HG02981 (cell line): ENCODE data around the gene CEMP1.
"Not testable (repeated sequence)": the region's sequence is repeated elsewhere in the genome, so short reads cannot be mapped to it uniquely, and the experiment has no call there.

Experiments
- ATAC-seq: cut with Tn5 transposase; IDR thresholded peaks from one replicate; pipeline ENCODE4 v1.9.1; 2021; ENCODE audit warnings: mild to moderate bottlenecking, moderate library complexity; ENCODE audit not compliant: unreplicated experiment

CEMP1 gene

DNA sequence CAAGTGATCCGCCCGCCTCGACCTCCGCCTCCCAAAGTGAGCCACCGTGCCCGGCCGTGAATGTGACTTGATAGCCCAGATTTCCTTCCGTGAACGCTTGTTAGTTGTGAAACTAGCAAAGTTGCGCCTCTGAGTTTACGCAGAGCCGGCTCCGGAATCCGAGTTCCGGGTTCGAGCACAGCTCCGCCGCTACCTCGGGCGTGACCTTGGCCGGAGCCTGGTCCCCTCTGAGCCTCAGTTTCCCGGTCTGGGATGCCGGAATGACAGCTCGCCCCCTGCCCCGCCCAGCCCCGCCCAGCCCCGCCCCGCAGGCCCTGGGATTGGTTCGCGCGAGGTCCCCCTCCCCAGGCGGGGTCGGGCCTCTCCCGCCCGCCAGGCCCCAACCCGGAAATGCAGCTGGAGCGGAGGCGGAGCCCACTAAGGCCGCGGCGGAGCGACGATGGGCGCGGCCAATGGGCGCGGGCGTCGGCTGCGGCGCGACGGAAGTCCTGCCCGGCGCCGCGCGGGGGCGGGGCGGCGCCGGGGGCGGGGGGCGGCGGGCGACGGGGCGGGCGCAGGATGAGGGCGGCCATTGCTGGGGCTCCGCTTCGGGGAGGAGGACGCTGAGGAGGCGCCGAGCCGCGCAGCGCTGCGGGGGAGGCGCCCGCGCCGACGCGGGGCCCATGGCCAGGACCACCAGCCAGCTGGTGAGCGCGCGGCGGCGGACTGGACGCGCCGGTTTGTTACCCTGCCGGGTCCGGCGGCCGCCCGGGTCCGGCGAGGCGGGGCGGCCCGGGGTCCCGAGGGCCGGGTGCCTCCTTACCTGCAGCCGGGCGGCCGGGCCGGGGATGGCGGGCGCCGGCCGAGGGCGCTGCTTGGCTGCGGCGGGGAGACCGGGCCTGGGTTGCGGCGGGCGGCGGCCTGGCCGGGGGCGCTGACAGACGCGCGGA is 6.5 kb upstream of the CEMP1 start, which contains the start of gene PDPK1:
Gene PDPK1 (plus strand): TSS at position 571 of the 929 bp plus-strand sequence. CDS start 92 bp downstream, at position 663.
- peak; percentile 67 for ATAC-seq

DNA sequence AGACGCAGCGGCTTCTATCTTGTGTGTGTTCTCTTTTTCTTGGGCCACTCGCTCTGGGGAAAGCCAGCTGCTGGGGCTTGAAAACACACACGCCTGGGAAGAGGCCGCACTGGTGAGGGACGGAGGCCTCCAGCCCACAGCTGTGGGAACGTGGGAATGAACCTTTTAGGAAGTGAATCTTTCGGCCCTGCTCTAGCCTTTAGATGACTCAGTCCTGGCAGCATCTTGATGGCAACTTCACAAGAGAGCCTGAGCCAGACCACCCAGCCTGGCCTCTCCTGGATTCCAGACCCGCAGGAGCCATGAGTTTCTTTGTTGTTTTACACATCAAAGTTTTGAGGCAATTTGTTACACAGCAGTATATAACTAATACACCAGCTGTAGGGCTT is 4.4 kb upstream of the CEMP1 start:
- no peak for ATAC-seq

- ATAC-seq, result not testable (repeated sequence)
Measured at GRCh38 chr16:2534335-2534734, 3.1 kb upstream of the CEMP1 start.

GRCh38 chr16:2533912-2534311 is 2.7 kb upstream of the CEMP1 start:
- ATAC-seq, result no peak

GRCh38 chr16:2533142-2533755 is 2.0 kb upstream of the CEMP1 start:
- ATAC-seq, result not testable (repeated sequence)

GRCh38 chr16:2532494-2533141 is 1.4 kb upstream of the CEMP1 start:
- ATAC-seq, result no peak

GRCh38 chr16:2531696-2532493 is 687 bp upstream of the CEMP1 start:
- peak; percentile 79 for ATAC-seq

DNA sequence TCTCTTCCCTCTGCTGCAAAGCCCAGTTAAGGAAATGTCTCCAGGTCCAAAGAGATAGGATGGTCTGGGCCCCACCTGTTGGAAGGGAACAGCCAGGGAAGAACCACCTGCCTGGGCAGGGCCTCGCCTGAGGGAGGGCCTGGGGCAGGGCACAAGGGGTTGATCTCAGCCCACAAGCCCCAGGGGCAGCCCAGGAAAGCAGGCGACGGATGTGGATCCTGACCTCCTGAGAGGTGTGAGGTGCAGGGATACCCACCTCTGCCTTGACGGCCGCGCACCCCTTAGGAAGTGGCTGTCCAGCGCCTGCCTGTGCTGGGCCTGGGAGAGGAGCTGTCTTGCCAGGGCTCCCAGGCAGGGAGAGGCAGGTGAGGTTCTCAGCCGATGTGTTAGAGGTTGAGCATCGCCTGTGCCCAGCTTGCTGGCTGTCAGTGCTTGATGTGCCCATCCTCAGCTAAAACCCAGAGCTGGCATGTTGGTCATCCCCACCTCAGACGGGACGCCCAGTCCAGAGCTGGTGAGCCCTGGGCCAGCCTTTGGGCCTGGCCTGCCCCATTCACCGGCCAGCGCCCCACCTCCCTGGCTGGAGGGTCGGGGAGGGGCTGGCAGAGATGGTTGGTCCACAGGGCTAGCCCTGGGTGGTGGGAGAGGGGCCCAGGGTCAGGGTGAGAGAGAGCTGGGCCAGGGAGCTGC is 434 bp downstream of the CEMP1 start:
- no peak for ATAC-seq

DNA sequence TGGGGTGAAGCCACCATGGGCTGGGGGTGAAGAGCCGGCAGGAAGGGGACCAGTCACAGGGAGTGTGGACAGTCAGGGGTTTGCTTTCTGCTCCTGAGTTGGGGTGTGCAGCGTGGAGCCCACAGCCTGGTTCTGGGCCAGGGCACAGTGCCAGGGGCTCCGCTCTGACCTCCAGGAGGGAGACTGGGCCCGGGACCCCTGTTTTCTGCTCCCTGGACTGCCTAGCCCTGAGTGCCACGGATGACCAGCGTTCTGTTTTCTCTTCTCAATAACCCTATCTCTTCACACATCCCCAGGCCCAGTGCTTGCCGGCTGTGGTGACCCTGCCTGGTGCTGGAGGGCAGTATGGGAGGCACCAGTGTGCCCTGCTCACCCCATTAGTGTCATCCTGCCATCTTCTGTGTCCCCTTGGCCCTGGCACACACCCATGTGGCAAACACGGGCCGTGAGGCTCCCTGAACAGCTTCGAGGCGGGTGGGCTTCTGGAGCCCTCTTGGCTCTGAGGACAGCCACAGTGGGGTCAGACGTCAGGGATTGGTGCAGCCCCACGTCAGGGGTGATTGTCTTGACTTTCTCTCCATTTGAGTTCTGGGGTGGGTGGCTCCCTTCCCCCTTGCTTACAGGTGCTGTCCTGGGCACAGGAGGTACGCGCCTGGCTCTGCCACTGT is 1.1 kb downstream of the CEMP1 start:
- no peak for ATAC-seq

- ATAC-seq, result no peak
Measured at GRCh38 chr16:2529061-2529931, 1.9 kb downstream of the CEMP1 start.

- no peak for ATAC-seq
Measured at GRCh38 chr16:2528161-2529060, 2.8 kb downstream of the CEMP1 start.

DNA sequence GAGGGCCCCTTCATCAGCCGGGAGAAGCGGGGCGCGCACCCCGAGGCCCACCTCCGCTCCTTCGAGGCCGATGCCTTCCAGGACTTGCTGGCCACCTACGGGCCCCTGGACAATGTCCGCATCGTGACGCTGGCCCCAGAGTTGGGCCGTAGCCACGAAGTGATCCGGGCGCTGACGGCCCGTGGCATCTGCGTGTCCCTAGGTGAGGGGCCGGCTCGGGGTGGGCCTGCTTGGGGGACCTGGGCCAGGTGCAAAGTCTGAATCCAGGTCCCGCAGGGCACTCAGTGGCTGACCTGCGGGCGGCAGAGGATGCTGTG is 3.5 kb downstream of the CEMP1 start:
- no peak for ATAC-seq

DNA sequence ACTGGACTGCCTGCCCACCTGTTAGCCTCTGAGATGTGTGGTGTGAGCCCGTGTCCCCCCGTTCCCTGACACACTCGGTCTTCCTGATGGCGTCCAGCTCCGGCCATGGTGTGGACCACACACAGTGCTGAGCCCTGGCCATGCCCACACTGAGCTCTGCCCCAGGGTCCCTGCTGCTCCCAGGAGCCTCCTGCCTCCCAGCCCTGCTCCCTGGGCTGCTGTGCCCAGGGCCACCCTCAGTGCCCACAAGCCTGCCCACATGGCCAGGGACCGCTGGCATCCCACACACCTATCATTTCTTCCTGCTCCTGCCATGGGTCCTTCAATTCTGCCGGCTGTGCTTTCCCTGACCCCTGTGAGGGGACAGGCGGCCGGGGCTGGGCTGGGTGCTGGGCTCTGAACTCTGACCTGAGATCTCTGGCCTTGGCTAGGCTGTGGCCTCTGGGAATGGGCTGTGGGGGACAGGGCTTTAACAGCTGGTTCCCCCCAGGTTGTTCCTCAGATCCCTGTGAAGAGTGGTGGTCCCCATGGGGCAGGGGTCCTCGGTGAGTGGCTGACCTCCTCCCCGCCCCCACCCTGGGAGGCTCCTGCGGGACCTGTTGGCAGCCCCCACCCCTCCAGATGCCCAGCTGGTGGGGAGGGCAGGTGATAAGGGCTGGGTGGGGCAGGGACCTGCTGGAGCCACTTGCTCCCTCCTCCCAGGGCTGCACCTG is 4.0 kb downstream of the CEMP1 start:
- no peak for ATAC-seq

DNA sequence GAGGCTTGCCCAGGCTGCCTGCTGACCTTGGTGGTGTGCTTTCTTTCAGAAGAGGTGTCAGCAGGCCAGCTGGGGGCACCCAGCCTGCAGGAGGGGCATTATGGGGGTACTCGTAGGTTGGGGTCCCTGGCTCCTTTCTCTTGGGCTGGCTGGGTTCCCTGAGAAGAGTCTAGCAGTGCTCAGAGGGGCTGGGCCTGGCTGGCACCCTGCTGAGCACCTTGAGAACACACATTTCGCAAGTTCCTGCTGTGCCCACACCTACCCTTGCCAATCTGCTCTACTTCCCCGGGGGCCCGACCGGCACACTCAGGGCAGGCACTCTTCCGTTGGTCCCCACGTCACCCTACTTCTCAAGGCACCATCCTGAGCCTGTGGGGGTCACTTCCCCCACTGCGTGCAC is 5.1 kb downstream of the CEMP1 start:
- ATAC-seq, result no peak

- ATAC-seq, result no peak
Measured at GRCh38 chr16:2524339-2524938, 6.8 kb downstream of the CEMP1 start.

DNA sequence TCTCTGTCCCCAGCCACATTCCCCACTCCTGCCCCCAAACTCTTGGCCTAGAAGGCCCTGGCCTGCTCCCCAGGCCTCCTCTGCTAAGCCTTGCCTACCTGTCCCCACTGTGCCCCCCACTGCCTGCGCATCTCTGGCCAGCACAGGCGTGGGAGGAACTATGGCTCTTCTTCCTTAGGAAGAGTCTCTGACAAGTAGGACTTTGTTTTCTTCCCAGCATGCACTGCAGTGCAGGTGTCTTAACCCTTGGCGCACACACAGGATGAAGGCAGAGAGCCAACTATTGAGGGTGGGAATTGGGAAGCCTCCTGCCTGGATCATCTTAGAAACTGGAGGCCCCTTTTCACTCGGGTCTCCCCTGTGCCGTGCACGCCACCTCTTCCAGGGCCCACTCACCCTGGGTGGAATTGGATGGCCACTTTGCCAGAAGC is 7.4 kb downstream of the CEMP1 start:
- no peak for ATAC-seq
